K562 (cell line): Measurements from ENCODE around the gene LRRC3. TPM values are rescaled to one million over a fixed set of nuclear protein-coding genes. Genes with fewer than 3 reads are reported as not detected.

Experiments
- RBM14 ChIP-seq: fragments of 200-400 bp; formaldehyde crosslinking; IDR thresholded peaks from 2 replicates; pipeline ENCODE4 v1.6.1; 2018; ENCODE audit warnings: low read depth, mild to moderate bottlenecking, low read length, moderate library complexity, borderline replicate concordance; ENCODE audit not compliant: insufficient read depth
- THAP7 ChIP-seq: fragments of 250-450 bp; sonication (Bioruptor Pico); IDR thresholded peaks from 2 replicates; pipeline ENCODE4 v1.5.0; 2021
- polyA plus RNA-seq, 8 experiments: library from polyadenylated mRNA; depleted of rRNA in 4 of 8; stranded (reverse) in 5 of 8; unstranded in 3 of 8; fragments of >200 nt; fragmentation: Nextera tagmentation in 2 of 8; fragmentation: Illumina TruSeq in 1 of 8; extraction: Ambion mirVana in 2 of 8; extraction: Trizol in 1 of 8; gene quantifications; 2 replicates each; pipeline versions ENCODE4 v1.2.1 to v1.2.3, GENCODE V29; 2011 to 2014; ENCODE audit warnings: inconsistent platforms in 1 of 8, missing spikeins in 1 of 8
- total RNA-seq, 7 experiments: library from RNA; depleted of rRNA in 6 of 7; stranded (reverse); fragments of >200 nt in 6 of 7; fragmentation: Illumina TruSeq in 2 of 7; extraction: Trizol in 2 of 7; gene quantifications; 2 replicates each; pipeline versions ENCODE4 v1.2.1 to v1.2.3, GENCODE V29; 2011 to 2021; ENCODE audit warnings: low replicate concordance in 1 of 7
- TF ChIP-seq, protein P1 (sequence below): fragments of 450-650 bp; IDR thresholded peaks from 2 replicates; pipeline ENCODE4 v1.6.1; 2014; ENCODE audit warnings: low read depth, mild to moderate bottlenecking, moderate library complexity, borderline replicate concordance
- TF ChIP-seq, protein P2 (sequence below): fragments of 200-600 bp; sonication (generic); IDR thresholded peaks from one replicate; pipeline ENCODE4 v1.6.1; 2012; ENCODE audit warnings: mild to moderate bottlenecking, low read depth, low read length, inconsistent platforms

Gene LRRC3
- total and polyA plus RNA-seq, 9 of the 15 experiments (the other 6 are each of a cell fraction or from before 2014, with no cell fraction given): 0.04 TPM; not detected in 7

- TF ChIP-seq, protein P1, sequence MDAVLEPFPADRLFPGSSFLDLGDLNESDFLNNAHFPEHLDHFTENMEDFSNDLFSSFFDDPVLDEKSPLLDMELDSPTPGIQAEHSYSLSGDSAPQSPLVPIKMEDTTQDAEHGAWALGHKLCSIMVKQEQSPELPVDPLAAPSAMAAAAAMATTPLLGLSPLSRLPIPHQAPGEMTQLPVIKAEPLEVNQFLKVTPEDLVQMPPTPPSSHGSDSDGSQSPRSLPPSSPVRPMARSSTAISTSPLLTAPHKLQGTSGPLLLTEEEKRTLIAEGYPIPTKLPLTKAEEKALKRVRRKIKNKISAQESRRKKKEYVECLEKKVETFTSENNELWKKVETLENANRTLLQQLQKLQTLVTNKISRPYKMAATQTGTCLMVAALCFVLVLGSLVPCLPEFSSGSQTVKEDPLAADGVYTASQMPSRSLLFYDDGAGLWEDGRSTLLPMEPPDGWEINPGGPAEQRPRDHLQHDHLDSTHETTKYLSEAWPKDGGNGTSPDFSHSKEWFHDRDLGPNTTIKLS: no peak
- TF ChIP-seq THAP7 (CRISPR knock-in tag) (no peak), RBM14 (no peak)
- TF ChIP-seq, protein P2, sequence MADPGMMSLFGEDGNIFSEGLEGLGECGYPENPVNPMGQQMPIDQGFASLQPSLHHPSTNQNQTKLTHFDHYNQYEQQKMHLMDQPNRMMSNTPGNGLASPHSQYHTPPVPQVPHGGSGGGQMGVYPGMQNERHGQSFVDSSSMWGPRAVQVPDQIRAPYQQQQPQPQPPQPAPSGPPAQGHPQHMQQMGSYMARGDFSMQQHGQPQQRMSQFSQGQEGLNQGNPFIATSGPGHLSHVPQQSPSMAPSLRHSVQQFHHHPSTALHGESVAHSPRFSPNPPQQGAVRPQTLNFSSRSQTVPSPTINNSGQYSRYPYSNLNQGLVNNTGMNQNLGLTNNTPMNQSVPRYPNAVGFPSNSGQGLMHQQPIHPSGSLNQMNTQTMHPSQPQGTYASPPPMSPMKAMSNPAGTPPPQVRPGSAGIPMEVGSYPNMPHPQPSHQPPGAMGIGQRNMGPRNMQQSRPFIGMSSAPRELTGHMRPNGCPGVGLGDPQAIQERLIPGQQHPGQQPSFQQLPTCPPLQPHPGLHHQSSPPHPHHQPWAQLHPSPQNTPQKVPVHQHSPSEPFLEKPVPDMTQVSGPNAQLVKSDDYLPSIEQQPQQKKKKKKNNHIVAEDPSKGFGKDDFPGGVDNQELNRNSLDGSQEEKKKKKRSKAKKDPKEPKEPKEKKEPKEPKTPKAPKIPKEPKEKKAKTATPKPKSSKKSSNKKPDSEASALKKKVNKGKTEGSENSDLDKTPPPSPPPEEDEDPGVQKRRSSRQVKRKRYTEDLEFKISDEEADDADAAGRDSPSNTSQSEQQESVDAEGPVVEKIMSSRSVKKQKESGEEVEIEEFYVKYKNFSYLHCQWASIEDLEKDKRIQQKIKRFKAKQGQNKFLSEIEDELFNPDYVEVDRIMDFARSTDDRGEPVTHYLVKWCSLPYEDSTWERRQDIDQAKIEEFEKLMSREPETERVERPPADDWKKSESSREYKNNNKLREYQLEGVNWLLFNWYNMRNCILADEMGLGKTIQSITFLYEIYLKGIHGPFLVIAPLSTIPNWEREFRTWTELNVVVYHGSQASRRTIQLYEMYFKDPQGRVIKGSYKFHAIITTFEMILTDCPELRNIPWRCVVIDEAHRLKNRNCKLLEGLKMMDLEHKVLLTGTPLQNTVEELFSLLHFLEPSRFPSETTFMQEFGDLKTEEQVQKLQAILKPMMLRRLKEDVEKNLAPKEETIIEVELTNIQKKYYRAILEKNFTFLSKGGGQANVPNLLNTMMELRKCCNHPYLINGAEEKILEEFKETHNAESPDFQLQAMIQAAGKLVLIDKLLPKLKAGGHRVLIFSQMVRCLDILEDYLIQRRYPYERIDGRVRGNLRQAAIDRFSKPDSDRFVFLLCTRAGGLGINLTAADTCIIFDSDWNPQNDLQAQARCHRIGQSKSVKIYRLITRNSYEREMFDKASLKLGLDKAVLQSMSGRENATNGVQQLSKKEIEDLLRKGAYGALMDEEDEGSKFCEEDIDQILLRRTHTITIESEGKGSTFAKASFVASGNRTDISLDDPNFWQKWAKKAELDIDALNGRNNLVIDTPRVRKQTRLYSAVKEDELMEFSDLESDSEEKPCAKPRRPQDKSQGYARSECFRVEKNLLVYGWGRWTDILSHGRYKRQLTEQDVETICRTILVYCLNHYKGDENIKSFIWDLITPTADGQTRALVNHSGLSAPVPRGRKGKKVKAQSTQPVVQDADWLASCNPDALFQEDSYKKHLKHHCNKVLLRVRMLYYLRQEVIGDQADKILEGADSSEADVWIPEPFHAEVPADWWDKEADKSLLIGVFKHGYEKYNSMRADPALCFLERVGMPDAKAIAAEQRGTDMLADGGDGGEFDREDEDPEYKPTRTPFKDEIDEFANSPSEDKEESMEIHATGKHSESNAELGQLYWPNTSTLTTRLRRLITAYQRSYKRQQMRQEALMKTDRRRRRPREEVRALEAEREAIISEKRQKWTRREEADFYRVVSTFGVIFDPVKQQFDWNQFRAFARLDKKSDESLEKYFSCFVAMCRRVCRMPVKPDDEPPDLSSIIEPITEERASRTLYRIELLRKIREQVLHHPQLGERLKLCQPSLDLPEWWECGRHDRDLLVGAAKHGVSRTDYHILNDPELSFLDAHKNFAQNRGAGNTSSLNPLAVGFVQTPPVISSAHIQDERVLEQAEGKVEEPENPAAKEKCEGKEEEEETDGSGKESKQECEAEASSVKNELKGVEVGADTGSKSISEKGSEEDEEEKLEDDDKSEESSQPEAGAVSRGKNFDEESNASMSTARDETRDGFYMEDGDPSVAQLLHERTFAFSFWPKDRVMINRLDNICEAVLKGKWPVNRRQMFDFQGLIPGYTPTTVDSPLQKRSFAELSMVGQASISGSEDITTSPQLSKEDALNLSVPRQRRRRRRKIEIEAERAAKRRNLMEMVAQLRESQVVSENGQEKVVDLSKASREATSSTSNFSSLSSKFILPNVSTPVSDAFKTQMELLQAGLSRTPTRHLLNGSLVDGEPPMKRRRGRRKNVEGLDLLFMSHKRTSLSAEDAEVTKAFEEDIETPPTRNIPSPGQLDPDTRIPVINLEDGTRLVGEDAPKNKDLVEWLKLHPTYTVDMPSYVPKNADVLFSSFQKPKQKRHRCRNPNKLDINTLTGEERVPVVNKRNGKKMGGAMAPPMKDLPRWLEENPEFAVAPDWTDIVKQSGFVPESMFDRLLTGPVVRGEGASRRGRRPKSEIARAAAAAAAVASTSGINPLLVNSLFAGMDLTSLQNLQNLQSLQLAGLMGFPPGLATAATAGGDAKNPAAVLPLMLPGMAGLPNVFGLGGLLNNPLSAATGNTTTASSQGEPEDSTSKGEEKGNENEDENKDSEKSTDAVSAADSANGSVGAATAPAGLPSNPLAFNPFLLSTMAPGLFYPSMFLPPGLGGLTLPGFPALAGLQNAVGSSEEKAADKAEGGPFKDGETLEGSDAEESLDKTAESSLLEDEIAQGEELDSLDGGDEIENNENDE: no peak
Measured at GRCh38 chr21:44406953-44407352, 48.4 kb upstream of the LRRC3 start (continued).
